Measurements from ENCODE around the gene CGB3.

Gene CGB3

DNA sequence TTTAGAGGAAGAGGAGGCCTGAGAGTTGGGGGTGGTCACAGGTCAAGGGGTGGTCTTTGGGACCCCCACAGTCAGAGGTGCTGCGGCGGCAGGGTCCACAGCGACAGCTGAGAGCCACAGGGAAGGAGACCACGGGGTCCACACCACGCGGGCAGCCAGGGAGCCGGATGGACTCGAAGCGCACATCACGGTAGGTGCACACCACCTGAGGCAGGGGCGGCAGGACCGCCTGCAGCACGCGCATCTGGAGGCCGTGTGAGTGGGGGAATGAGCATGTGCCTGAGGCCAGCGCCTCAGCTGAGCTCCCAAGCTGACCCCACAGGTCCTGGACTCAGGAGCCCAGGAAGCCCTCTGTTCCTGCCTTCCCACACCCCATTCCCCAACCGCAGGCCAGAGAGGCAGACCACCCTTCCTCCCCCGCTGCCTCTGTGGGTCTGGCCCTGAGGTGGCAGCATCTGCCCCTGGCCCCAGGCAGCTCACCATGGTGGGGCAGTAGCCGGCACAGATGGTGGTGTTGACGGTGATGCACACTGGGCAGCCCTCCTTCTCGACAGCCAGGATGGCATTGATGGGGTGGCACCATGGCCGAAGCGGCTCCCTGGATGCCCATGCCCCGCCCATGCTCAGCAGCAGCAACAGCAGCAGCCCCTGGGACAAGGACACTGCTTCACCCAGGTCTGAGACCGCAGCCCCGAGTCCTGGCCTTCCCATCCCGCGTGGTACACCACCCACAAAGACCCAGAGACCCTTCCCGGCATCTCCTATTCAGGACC, 7.9 kb downstream of the CGB3 start:
- no peak for DNase-seq (ENCODE audit: low read depth)

DNA sequence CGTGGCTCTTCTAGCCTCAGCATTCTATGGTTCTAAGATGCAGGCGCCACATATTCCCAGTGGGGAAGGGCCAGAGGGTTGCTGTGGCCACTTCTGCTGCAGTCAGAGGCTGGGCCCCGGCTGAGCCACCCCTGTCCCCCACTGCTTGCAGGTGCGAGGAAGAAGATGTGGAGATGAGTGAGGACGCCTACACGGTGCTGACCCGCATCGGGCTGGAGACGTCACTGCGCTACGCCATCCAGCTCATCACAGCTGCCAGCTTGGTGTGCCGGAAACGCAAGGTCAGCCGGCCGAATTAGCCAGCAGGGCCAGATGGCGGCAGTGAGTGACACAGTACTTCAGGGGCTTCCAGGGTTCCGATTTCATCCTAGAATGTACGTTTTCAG, 9.3 kb downstream of the CGB3 start:
- DNase-seq (ENCODE audit: low read depth) = no peak

DNA sequence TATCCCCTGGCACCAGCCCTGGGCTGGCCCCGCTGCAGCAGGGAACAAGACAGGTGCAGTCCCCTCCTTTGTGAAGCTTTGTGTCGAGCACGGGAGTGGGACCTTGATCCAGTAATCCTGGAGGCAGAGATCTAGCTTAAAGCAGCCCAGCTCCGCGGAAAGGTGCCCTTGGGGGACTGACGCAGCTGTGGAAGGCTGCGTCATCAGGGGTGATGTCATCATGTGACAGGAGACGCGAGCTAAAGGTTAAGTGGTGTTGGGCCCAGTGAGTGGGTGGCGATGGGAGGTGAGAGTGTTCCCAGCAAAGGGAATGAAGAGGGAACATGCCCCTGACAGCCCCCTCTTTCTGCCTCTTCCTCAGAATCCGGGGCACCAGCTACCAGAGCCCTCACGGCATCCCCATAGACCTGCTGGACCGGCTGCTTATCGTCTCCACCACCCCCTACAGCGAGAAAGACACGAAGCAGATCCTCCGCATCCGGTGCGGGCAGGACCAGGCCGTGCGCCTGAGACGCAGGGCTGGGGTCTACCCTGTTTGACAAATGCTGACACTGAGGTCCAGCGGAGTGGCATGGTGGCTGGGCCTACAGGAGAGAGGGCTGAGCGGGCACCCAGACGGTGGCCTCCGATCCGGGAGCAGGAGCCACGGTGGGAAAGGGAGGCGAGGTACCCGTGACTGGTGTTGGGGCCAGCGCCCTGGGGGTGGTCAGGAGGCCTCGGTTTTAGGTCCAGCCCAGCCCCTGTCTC, 9.8 kb downstream of the CGB3 start:
- DNase-seq (ENCODE audit: low read depth) = no peak

DNA sequence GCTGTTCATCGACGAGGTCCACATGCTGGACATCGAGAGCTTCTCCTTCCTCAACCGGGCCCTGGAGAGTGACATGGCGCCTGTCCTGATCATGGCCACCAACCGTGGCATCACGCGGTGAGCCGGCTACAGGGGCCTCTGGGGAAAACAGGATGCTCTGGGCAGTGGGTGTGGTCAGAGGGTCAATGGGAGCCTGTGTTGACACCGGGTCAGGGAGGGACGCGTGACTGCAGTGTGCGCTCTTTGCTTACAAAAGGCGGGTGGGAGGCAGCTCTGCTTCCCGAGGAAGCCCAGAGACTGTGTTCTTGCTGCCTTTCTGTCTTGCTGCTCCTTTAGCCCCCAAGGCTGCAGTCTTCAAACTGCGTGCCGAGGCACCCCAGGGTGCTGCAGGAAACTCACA, 12.9 kb downstream of the CGB3 start:
- DNase-seq (ENCODE audit: low read depth) = no peak

DNA sequence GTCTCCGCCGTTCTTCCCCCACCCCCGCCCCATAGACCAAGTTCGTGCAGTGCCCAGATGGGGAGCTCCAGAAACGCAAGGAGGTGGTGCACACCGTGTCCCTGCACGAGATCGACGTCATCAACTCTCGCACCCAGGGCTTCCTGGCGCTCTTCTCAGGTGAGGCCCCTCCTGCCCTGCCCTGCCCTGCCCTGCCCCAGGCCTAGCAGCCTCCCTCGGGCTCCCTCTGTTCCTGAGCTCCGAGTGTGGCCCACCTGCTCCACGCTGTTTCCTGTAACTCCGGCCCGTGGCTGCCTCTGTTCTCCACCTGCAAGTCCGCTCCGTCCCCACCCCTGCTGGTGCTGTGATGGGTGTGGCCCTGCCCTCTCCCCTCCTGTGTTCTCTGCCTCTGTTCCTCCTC, 13.7 kb downstream of the CGB3 start:
- no peak for DNase-seq (ENCODE audit: low read depth)

DNA sequence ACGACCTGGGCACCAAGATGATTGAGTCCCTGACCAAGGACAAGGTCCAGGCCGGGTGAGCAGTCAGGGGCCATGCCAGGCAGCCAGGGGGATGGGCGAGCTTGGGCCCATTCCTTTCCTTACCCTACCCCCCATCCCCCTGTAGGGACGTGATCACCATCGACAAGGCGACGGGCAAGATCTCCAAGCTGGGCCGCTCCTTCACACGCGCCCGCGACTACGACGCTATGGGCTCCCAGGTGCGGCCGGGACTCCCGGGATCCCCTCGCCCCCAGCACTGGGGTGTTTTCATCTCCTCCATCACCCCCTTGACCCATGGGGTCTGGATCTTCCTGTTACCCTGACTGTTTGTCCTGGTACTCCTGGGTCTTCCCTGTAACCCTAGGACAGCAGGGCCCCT, 14.3 kb downstream of the CGB3 start:
- no peak for DNase-seq (ENCODE audit: low read depth)

DNA sequence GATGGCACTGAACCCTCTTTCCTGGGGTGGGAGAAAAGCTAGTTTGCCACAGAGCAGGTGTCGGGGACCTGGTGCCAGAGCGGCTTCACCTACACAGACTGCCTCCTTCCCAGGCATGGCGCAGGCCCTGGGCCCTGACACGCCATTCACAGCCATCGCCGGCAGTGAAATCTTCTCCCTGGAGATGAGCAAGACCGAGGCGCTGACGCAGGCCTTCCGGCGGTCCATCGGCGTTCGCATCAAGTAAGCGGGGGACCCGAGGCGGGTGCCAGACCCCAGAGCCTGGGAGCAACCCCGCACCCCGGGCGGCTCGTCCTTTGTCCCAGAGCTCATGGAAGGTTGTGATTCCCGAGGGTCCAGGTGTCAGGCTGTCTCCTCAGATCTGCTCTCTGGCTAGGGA, 17.2 kb downstream of the CGB3 start:
- no peak for DNase-seq (ENCODE audit: low read depth)

- DNase-seq (ENCODE audit: low read depth) = no peak
Observed at GRCh38 chr19:49004964-49005614, 19.0 kb downstream of the CGB3 start.

DNA sequence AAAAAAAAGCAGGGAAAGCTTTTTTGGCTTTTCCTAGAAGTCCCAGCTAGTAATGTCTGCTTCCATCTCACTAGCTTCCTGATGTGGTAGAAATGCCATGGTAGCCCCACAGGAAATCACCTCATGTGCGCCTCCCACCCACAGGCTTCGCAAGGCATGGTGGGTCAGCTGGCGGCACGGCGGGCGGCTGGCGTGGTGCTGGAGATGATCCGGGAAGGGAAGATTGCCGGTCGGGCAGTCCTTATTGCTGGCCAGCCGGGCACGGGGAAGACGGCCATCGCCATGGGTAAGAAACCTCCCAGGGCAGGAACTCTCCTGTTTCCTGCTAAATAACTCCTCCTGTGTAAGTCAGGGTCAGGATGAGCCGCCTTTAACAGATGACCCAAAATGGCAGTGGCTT, 20.0 kb downstream of the CGB3 start:
- no peak for DNase-seq (ENCODE audit: low read depth)

- DNase-seq (ENCODE audit: low read depth) = peak; percentile 55
Observed at GRCh38 chr19:48999481-49000325, 24.4 kb downstream of the CGB3 start.

DNA sequence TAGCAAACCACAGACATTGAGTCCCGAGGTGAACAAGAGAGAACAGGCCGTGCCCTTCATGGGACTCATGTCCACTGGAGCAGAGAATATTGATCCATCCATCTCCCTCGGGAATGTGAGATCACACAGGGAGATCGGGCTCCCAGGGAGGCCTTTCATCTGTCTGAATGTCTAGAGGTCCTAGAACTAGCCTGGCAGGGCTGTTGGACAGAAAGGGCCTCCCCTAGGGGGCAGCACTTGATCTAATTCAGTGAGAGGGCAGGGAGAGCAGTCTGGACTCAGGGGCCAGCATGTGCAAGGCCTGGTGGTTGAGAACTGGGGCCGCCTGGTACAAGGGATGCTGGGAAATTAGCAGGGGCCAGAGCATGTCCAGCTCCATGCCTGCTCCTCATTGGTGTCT, 26.2 kb downstream of the CGB3 start:
- DNase-seq (ENCODE audit: low read depth) = peak; percentile 36

DNA sequence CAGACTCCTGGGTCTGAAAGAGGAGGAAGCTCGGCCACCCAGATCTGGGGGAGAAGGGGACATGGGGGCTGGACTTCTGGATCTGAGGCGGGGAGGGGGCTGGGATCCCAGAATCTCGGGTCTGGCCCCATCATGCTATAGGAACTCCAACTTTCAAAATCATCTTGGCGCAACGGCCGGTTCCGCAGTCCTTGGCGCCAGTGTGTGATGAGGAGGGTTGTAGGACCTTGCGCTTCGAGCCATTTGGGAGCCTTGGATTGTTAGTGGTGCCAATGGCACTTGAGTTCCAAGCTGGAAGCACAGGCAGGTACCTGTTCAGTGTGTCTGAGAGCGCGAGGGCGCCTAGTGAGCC, 30.1 kb downstream of the CGB3 start:
- no peak for DNase-seq (ENCODE audit: low read depth)

- peak; percentile 99 for DNase-seq (ENCODE audit: low read depth)
Observed at GRCh38 chr19:48993175-48994034, 30.7 kb downstream of the CGB3 start, which contains the start of the genes GYS1 and RUVBL2. Gene GYS1, minus strand, starts transcription at chr19:48993309. Its CDS starts 197 bp downstream, at chr19:48993112. Gene RUVBL2, plus strand, starts transcription at chr19:48993887. Its CDS starts 25 bp downstream, at chr19:48993912.

DNA sequence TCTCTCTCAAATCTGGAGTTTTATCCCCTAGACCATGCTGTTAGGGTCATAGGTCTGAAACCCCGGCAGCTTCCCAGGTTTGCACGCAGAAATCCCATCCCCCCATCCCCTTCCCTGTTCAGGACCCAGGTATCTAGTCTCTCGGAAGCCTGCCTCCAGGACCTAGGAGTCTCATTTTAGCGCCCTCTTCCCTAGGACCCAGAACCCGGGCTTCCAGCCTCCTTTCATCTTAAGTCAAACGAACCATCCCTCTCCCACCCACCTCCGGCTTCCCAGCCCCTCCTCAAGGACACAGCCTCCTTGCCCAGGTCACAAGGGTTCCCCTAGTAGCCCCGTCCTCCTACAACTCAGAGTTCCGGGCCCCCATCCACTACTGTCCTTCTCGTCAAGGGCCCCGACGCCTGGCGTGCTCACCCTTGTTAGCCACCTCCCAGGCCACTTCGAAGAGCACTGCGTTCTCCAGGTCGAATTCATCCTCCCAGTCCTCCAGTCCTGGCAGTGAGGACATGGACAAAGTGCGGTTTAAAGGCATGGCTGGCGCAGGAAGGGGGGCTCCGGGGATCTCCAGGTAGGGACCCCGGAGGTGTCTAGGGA, 31.5 kb downstream of the CGB3 start:
- DNase-seq (ENCODE audit: low read depth) = peak; percentile 10

DNA sequence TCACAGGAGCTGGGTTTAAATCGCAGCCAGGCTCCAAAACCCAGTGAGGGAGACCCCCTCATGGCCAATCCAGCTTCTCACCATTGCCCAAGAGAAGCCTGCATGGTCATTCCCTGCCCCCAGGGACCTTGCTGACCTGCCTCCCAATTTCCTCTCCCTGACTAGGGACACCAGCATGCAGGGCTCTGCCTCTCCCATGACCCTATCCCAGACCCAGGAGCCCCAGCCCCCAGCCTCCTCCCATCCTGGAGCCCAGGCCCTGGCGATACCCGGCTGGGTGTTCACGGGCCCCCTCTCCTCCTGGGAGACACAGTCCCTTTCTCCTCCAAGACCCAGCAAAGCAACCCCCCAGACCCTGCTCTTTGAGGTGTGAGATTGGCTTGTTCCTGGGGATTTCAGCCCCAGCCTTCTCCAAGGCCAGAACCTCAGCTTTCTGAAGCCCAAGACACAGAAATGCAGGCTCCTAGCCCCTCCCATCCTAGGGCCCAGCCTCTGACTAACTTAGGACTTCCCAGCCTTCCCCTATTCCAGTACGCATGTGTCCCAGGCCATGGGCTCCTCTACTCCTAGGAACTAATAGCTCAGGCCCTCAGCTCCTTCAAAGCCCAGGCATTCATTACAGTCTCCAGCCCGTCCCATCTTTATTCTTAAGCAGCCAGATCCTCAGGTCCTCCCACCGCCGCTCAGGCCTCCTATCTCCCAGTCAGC, 32.1 kb downstream of the CGB3 start:
- DNase-seq (ENCODE audit: low read depth) = no peak

GRCh38 chr19:48991011-48991609, 33.0 kb downstream of the CGB3 start:
- no peak for DNase-seq (ENCODE audit: low read depth)

DNA sequence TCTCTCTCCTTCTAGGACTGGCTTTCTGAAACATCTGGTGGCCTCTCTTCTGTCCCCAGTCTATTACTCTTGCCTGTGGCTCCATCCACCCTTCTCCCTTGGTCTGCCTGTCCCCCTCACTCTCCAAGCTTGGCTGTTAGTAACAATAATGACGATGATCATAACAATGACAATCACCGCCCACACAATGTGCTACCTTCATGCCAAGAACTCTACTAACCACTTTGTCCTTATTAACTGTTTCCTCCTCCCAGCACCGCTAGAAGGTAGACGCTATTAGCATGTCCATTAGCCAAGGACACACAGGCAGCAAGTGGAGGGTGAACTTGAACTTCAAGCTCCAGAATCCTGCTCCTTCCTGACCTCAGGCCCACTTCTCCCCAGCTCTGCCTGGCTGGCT, 33.7 kb downstream of the CGB3 start:
- no peak for DNase-seq (ENCODE audit: low read depth)

DNA sequence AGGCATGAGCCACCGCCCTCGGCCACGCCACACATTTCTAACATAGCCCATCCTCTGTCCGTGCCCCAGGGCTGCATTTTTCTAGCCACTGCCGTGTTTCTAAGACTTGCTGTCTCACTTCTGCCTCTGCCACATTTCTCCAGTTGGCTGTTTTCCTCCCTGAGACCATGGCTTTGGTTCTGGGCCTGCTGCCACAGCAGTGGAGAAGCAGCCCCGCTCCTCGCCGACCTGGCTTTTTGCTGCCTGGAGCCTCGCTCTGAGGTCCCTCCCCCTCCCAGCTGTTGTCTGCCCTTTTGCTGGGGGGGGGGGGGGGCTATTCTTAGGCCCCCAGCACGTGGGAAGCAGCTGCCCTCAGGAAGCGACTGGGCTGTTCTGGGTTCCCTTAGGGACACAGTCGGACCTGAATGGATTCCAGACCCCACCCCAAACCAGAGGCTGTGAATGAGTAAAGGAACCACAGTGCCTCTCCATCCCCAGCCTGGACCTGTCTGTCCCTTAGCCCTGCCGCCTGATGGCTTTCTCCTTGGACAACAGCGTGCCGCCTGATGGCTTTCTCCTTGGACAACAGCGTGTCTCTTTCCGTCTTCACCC, 34.3 kb downstream of the CGB3 start:
- DNase-seq (ENCODE audit: low read depth) = no peak

- no peak for DNase-seq (ENCODE audit: low read depth)
Observed at GRCh38 chr19:48988860-48989259, 35.3 kb downstream of the CGB3 start.

Measured in activated T-cell treated with anti-CD3 and anti-CD28 coated beads for 1 hour (primary cell).